Neural cell (in vitro differentiated cells): Measurements from ENCODE around the gene DNASE1L2. TPM values are rescaled to one million over a fixed set of nuclear protein-coding genes. Genes with fewer than 3 reads are reported as not detected.

Experiments used
- H2AFZ ChIP-seq: fragments of 200-600, 300-800 bp; sonication (generic), shearing (Covaris generic); 2 replicates; pipeline ENCODE4 v1.6.0; 2014; ENCODE audit warnings: low read depth, mild to moderate bottlenecking, antibody characterized with exemption, low read length, moderate library complexity
- H3F3A ChIP-seq: fragments of 200-600 bp; shearing (Covaris generic); 2 replicates; pipeline ENCODE4 v1.6.1; 2016; ENCODE audit warnings: mild to moderate bottlenecking, moderate library complexity, mixed read lengths, antibody characterized with exemption, low read length; ENCODE audit not compliant: insufficient read depth, poor library complexity, severe bottlenecking
- H3K27ac ChIP-seq: fragments of 200-600, 300-800 bp; sonication (generic), shearing (Covaris generic); 2 replicates; pipeline ENCODE4 v1.5.1; 2014; ENCODE audit warnings: mild to moderate bottlenecking, low read length, moderate library complexity
- H3K27me3 ChIP-seq: fragments of 300-800, 200-600 bp; sonication (generic), shearing (Covaris generic); 2 replicates; pipeline ENCODE4 v1.6.0; 2014; ENCODE audit warnings: mild to moderate bottlenecking, low read depth, low read length, moderate library complexity; ENCODE audit not compliant: insufficient read depth
- H3K36me3 ChIP-seq: fragments of 300-800, 200-600 bp; sonication (generic), shearing (Covaris generic); 2 replicates; pipeline ENCODE4 v1.5.1; 2014; ENCODE audit warnings: mild to moderate bottlenecking, antibody characterized with exemption, low read length, moderate library complexity; ENCODE audit not compliant: insufficient read depth
- H3K4me2 ChIP-seq: fragments of 300-800, 200-600 bp; sonication (generic), shearing (Covaris generic); 2 replicates; pipeline ENCODE4 v1.6.0; 2014; ENCODE audit warnings: mild to moderate bottlenecking, low read length
- H3K4me3 ChIP-seq: fragments of 300-800, 200-600 bp; sonication (generic), shearing (Covaris generic); 2 replicates; pipeline ENCODE4 v1.5.1; 2014; ENCODE audit warnings: mild to moderate bottlenecking, low read length, moderate library complexity
- H3K79me2 ChIP-seq: fragments of 200-600 bp; shearing (Covaris generic); replicated peaks from 2 replicates; pipeline ENCODE4 v1.6.0; 2014; ENCODE audit warnings: mild to moderate bottlenecking, low read length, moderate library complexity; ENCODE audit not compliant: insufficient read depth
- H3K9ac ChIP-seq: fragments of 300-800, 200-600 bp; sonication (generic), shearing (Covaris generic); 2 replicates; pipeline ENCODE4 v1.6.1; 2016; ENCODE audit warnings: mild to moderate bottlenecking, low read length, mixed read lengths
- H3K9me2 ChIP-seq: fragments of 200-600 bp; shearing (Covaris generic); 2 replicates; pipeline ENCODE4 v1.6.1; 2016; ENCODE audit warnings: mild to moderate bottlenecking, low read length, mixed read lengths; ENCODE audit not compliant: insufficient read depth
- H3K9me3 ChIP-seq: fragments of 200-600, 300-800 bp; sonication (generic), shearing (Covaris generic); 2 replicates; pipeline ENCODE4 v1.6.1; 2016; ENCODE audit warnings: mild to moderate bottlenecking, mixed run types, low read length, moderate library complexity, mixed read lengths
- H4K20me1 ChIP-seq: fragments of 200-600 bp; shearing (Covaris generic); 2 replicates; pipeline ENCODE4 v1.6.1; 2016; ENCODE audit warnings: mild to moderate bottlenecking, mixed run types; ENCODE audit not compliant: insufficient read depth
- CTCF ChIP-seq: fragments of 450-650 bp; IDR thresholded peaks from 2 replicates; pipeline ENCODE4 v1.5.1; 2014; ENCODE audit warnings: antibody characterized with exemption, mild to moderate bottlenecking, moderate library complexity; ENCODE audit not compliant: poor library complexity, severe bottlenecking
- EP300 ChIP-seq: fragments of 450-650 bp; conservative IDR thresholded peaks from 2 replicates; pipeline ENCODE4 v1.6.1; 2014; ENCODE audit warnings: antibody characterized with exemption, mild to moderate bottlenecking, moderate library complexity; ENCODE audit not compliant: poor library complexity, severe bottlenecking
- EZH2 ChIP-seq: fragments of 200-600, 300-800 bp; shearing (Covaris generic), sonication (generic); IDR thresholded peaks from 2 replicates; pipeline ENCODE4 v1.6.1; 2014; ENCODE audit warnings: antibody characterized with exemption, low read length, borderline replicate concordance, mild to moderate bottlenecking; ENCODE audit not compliant: insufficient read depth, poor library complexity, severe bottlenecking
- MXI1 ChIP-seq: fragments of 450-650 bp; conservative IDR thresholded peaks from 2 replicates; pipeline ENCODE4 v1.6.1; 2014; ENCODE audit warnings: antibody characterized with exemption, mild to moderate bottlenecking; ENCODE audit not compliant: poor library complexity, severe bottlenecking
- POLR2AphosphoS5 ChIP-seq: IDR thresholded peaks from 2 replicates; pipeline ENCODE4 v1.6.1; 2012
- RAD21 ChIP-seq: fragments of 450-650 bp; conservative IDR thresholded peaks from 2 replicates; pipeline ENCODE4 v1.6.1; 2014; ENCODE audit warnings: antibody characterized with exemption, mild to moderate bottlenecking, moderate library complexity
- REST ChIP-seq: IDR thresholded peaks from 2 replicates; pipeline ENCODE4 v1.6.1; 2012; ENCODE audit warnings: borderline replicate concordance
- SMC3 ChIP-seq: fragments of 450-650 bp; conservative IDR thresholded peaks from 2 replicates; pipeline ENCODE4 v1.6.1; 2014; ENCODE audit warnings: antibody characterized with exemption, mild to moderate bottlenecking, moderate library complexity; ENCODE audit not compliant: poor library complexity
- TAF1 ChIP-seq: IDR thresholded peaks from 2 replicates; pipeline ENCODE4 v1.6.1; 2012; ENCODE audit warnings: low read depth
- polyA plus RNA-seq: library from polyadenylated mRNA; depleted of rRNA; stranded (reverse); fragments of >200 nt; gene quantifications from 2 replicates; pipeline ENCODE4 v1.2.3, GENCODE V29; 2014

DNASE1L2 gene
- polyA plus RNA-seq, 1 donor from 2014 or later: 10.2 TPM

GRCh38 chr16:2205104-2205966, 30.9 kb upstream of the DNASE1L2 start, which contains the start of gene MLST8:
Gene MLST8 (plus strand): TSS chr16:2205454. CDS start chr16:2206086, 632 bp downstream.
- TF ChIP-seq RAD21 (peak; percentile 8), REST (peak; percentile 75), SMC3 (peak; percentile 34), EP300 (peak; percentile 69), MXI1 (peak; percentile 94), POLR2AphosphoS5 (peak; percentile 94), CTCF (peak; percentile 54), TAF1 (peak; percentile 28), EZH2 (no peak)
- Histone ChIP-seq H3K9me3 (no peaks in the 10 kb centered on the region), H2AFZ (peak within 1 kb of the TSS; percentile 83), H3K27ac (peak within 1 kb of the TSS; percentile 91), H3K4me3 (peak within 1 kb of the TSS; percentile 84), H3K9ac (peak within 1 kb of the TSS; percentile 96), H3K27me3 (no peaks in the 10 kb centered on the region), H3K36me3 (peaks cover 6% of the 10 kb centered on the region), H3K4me2 (peak within 1 kb of the TSS; percentile 90), H3K79me2 (peaks cover 3% of the 10 kb centered on the region), H3F3A (no peaks in the 10 kb centered on the region), H4K20me1 (no peaks in the 10 kb centered on the region), H3K9me2 (no peaks in the 10 kb centered on the region)

- no peaks in the 10 kb centered on the region for H3F3A ChIP-seq
- H4K20me1 ChIP-seq: no peaks in the 10 kb centered on the region
- H3K27ac ChIP-seq: peak overlapping the region; percentile 91
- H3K9me2 ChIP-seq: no peaks in the 10 kb centered on the region
- H3K9ac ChIP-seq: peak overlapping the region; percentile 96
- peaks cover 6% of the 10 kb centered on the region for H3K36me3 ChIP-seq
- H3K27me3 ChIP-seq: no peaks in the 10 kb centered on the region
- peak overlapping the region; percentile 90 for H3K4me2 ChIP-seq
- H3K79me2 ChIP-seq: peaks cover 3% of the 10 kb centered on the region
- H2AFZ ChIP-seq: no peak overlapping the region
- H3K9me3 ChIP-seq: no peaks in the 10 kb centered on the region
- no peak for TF ChIP-seq REST
- no peak for TF ChIP-seq MXI1
- no peak for TF ChIP-seq EZH2
- TF ChIP-seq POLR2AphosphoS5: no peak
- TF ChIP-seq EP300: no peak
- TF ChIP-seq SMC3: no peak
- no peak for TF ChIP-seq CTCF
- TF ChIP-seq RAD21: no peak
- no peak for TF ChIP-seq TAF1
- H3K4me3 ChIP-seq: peak overlapping the region; percentile 84
Observed at GRCh38 chr16:2205967-2206313, 30.3 kb upstream of the DNASE1L2 start.
